GM06990 (cell line): ENCODE measurements around the gene SLC16A2.

Source experiments
- DNase-seq: peaks from one replicate; pipeline ENCODE4 v3.0.0-alpha.2; 2011; ENCODE audit not compliant: insufficient read length; ENCODE audit errors: extremely low read depth
- H3K27me3 ChIP-seq: replicated peaks from 2 replicates; pipeline ENCODE4 v1.6.0; 2011; ENCODE audit warnings: low read length; ENCODE audit not compliant: control insufficient read depth, insufficient read depth
- H3K36me3 ChIP-seq: 2 replicates; pipeline ENCODE4 v1.5.1; 2011; ENCODE audit warnings: low read length; ENCODE audit not compliant: control insufficient read depth, insufficient read depth
- H3K4me3 ChIP-seq: replicated peaks from 2 replicates; pipeline ENCODE4 v1.5.1; 2011; ENCODE audit warnings: low read depth, mild to moderate bottlenecking, control low read depth, low read length
- CTCF ChIP-seq: IDR thresholded peaks from 2 replicates; pipeline ENCODE4 v1.5.1; 2011; ENCODE audit warnings: low read length, control low read depth, mild to moderate bottlenecking, inconsistent platforms; ENCODE audit not compliant: insufficient read depth, poor library complexity, severe bottlenecking

The SLC16A2 gene

GRCh38 chrX:74446876-74447275 is 25.6 kb downstream of the SLC16A2 start:
- H3K4me3 ChIP-seq, result no peak overlapping the region
- H3K36me3 ChIP-seq, result no peaks in the 10 kb centered on the region
- DNase-seq, result no peak
- H3K27me3 ChIP-seq, result no peaks in the 10 kb centered on the region
- TF ChIP-seq CTCF, result no peak

- Histone ChIP-seq H3K36me3 (no peaks in the 10 kb centered on the region), H3K4me3 (no peak overlapping the region), H3K27me3 (no peaks in the 10 kb centered on the region)
- no peak for TF ChIP-seq CTCF
- DNase-seq, result no peak
Measured at GRCh38 chrX:74448669-74449068, 27.4 kb downstream of the SLC16A2 start.

GRCh38 chrX:74449322-74449936 is 28.1 kb downstream of the SLC16A2 start:
- no peak overlapping the region for H3K4me3 ChIP-seq
- TF ChIP-seq CTCF, result no peak
- no peaks in the 10 kb centered on the region for H3K27me3 ChIP-seq
- DNase-seq, result no peak
- H3K36me3 ChIP-seq, result no peaks in the 10 kb centered on the region

DNA sequence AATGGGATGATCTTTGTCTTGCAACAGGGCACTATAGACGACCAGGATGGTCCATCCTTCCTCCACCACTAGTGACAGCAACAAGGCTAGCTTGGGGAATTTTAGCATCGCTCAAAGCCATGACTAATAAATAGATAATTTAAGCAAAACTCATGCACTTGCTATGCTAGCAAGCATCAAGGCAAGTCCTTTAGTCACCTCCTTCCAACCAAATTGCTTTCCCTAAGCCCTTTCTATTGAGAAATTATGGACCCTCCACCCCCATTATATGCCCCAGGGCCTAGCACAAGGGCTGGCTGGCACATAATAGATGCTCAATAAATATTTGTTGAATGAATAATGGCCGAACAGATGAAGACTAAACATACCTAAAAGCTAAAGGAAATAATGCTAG is 28.6 kb downstream of the SLC16A2 start:
- H3K4me3 ChIP-seq, result no peak overlapping the region
- DNase-seq, result no peak
- no peaks in the 10 kb centered on the region for H3K27me3 ChIP-seq
- TF ChIP-seq CTCF, result no peak
- H3K36me3 ChIP-seq, result no peaks in the 10 kb centered on the region

DNA sequence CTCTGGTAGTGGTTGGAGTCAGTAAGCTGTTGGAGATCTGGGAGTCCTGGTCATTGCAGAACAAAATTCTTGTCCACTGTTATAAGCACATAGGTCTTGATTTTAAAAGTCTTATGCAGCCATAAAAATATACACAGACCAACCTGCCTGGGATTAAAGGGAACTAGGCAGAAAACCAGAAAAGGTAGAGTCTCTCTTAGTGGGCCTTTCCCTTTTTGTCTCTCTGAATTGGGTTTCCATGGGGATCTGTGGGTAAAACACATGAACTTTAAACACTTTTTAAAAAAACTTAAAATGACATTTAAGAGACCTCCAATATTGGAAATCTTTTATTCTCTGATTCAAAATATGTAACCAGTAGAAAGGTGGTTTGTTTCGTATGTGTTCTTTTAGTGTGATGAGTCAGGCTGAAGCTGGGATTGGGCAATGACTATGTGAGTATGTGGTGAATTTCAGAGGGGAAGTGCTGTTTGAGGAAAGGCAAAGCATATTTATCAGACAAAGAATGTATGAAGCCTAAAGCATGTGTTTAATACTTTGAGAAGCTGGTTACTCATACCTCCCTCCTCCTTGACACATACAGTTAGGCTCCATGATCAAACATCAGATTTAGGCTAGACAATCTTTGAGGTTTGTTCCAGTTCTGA is 29.6 kb downstream of the SLC16A2 start:
- TF ChIP-seq CTCF, result no peak
- DNase-seq, result no peak
- Histone ChIP-seq H3K4me3 (no peak overlapping the region), H3K36me3 (no peaks in the 10 kb centered on the region), H3K27me3 (no peaks in the 10 kb centered on the region)
